ENCODE measurements around the gene ADRA2C. TPM values are rescaled to one million over a fixed set of nuclear protein-coding genes. Genes with fewer than 3 reads are reported as not detected.

The ADRA2C gene
- total RNA-seq, 2 donors from 2014 or later = 16.0 to 17.3 TPM

GRCh38 chr4:3720466-3720865 lies 45.7 kb upstream of the ADRA2C start:
- H3K4me3 ChIP-seq (ENCODE audit: low read length) = no peak overlapping the region
- H3K9me3 ChIP-seq (ENCODE audit: control insufficient read depth, low read length) = peaks cover 12% of the 10 kb centered on the region
- WGBS, 2 experiments (ENCODE audit: insufficient coverage in 1 of 2, insufficient read length in 1 of 2) = 89 to 97% methylated on average over 3 to 4 of the region's 4 CpGs
- no peak overlapping the region for H3K4me3 Mint-ChIP-seq
- H3K27me3 Mint-ChIP-seq (ENCODE audit: insufficient read depth) = peaks cover 17% of the 10 kb centered on the region
- DNase-seq = no peak
- no peak overlapping the region for H3K27ac Mint-ChIP-seq
- no peak for TF ChIP-seq CTCF (conservative IDR thresholded peaks at IDR 0.05)
- H3K36me3 Mint-ChIP-seq (ENCODE audit: low read depth) = no peaks in the 10 kb centered on the region
- peaks cover 15% of the 10 kb centered on the region for H3K27me3 ChIP-seq (ENCODE audit: control insufficient read depth, insufficient read depth, low read length, poor library complexity, severe bottlenecking)
- peaks cover 16% of the 10 kb centered on the region for H3K9me3 Mint-ChIP-seq
- no peak overlapping the region for H3K27ac ChIP-seq (ENCODE audit: low read depth, low read length)
- no peak overlapping the region for H3K9ac ChIP-seq (ENCODE audit: extremely low read depth, low read length, poor library complexity, severe bottlenecking)
- peaks cover 9% of the 10 kb centered on the region for H3K4me1 ChIP-seq (ENCODE audit: control insufficient read depth, insufficient read depth, low read length)
- no peaks in the 10 kb centered on the region for H3K36me3 ChIP-seq (ENCODE audit: control insufficient read depth, insufficient read depth, low read length)
- peaks cover 14% of the 10 kb centered on the region for H3K4me1 Mint-ChIP-seq

DNA sequence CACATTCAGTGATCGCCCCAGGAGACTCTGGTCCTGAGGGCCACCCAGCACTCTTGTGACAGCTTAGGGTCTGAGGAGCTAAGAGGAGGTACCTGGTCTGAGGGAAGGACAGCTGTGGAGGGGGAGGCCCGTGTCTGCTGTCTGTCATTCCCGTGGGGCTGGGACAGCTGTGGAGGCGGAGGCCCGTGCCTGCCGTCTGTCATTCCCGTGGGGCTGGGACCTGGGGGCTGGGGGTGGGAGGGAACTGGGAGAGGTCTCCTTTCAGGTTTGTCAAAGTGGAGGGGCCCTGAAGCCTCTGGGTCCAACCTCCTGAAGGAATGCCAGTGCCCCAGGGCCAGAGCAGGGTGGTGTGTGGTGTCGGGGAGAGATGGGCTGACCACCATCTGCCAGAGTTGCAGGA lies 45.0 kb upstream of the ADRA2C start:
- H3K4me1 ChIP-seq (ENCODE audit: control insufficient read depth, insufficient read depth, low read length) = peaks cover 11% of the 10 kb centered on the region
- H3K27me3 ChIP-seq (ENCODE audit: control insufficient read depth, insufficient read depth, low read length, poor library complexity, severe bottlenecking) = peaks cover 20% of the 10 kb centered on the region
- peaks cover 16% of the 10 kb centered on the region for H3K9me3 Mint-ChIP-seq
- 85 to 93% methylated on average over 3 to 8 of the region's 8 CpGs for WGBS, 2 experiments (ENCODE audit: insufficient coverage in 1 of 2, insufficient read length in 1 of 2)
- H3K27ac Mint-ChIP-seq = no peak overlapping the region
- no peak overlapping the region for H3K27ac ChIP-seq (ENCODE audit: low read depth, low read length)
- DNase-seq = no peak
- no peak overlapping the region for H3K9ac ChIP-seq (ENCODE audit: extremely low read depth, low read length, poor library complexity, severe bottlenecking)
- H3K36me3 ChIP-seq (ENCODE audit: control insufficient read depth, insufficient read depth, low read length) = no peaks in the 10 kb centered on the region
- H3K27me3 Mint-ChIP-seq (ENCODE audit: insufficient read depth) = peaks cover 20% of the 10 kb centered on the region
- H3K4me3 Mint-ChIP-seq = no peak overlapping the region
- H3K9me3 ChIP-seq (ENCODE audit: control insufficient read depth, low read length) = peaks cover 12% of the 10 kb centered on the region
- no peak for TF ChIP-seq CTCF (conservative IDR thresholded peaks at IDR 0.05)
- no peaks in the 10 kb centered on the region for H3K36me3 Mint-ChIP-seq (ENCODE audit: low read depth)
- peaks cover 14% of the 10 kb centered on the region for H3K4me1 Mint-ChIP-seq
- H3K4me3 ChIP-seq (ENCODE audit: low read length) = no peak overlapping the region

- no peak overlapping the region for H3K4me3 ChIP-seq (ENCODE audit: low read length)
- WGBS, 2 experiments (ENCODE audit: insufficient coverage in 1 of 2, insufficient read length in 1 of 2) = 85 to 91% methylated on average over 4 to 6 of the region's 6 CpGs
- H3K9me3 Mint-ChIP-seq = peaks cover 16% of the 10 kb centered on the region
- H3K36me3 Mint-ChIP-seq (ENCODE audit: low read depth) = no peaks in the 10 kb centered on the region
- H3K36me3 ChIP-seq (ENCODE audit: control insufficient read depth, insufficient read depth, low read length) = no peaks in the 10 kb centered on the region
- H3K4me3 Mint-ChIP-seq = no peak overlapping the region
- H3K27me3 Mint-ChIP-seq (ENCODE audit: insufficient read depth) = peaks cover 23% of the 10 kb centered on the region
- no peak for TF ChIP-seq CTCF (conservative IDR thresholded peaks at IDR 0.05)
- H3K27me3 ChIP-seq (ENCODE audit: control insufficient read depth, insufficient read depth, low read length, poor library complexity, severe bottlenecking) = peaks cover 24% of the 10 kb centered on the region
- no peak for DNase-seq
- H3K4me1 ChIP-seq (ENCODE audit: control insufficient read depth, insufficient read depth, low read length) = peaks cover 11% of the 10 kb centered on the region
- no peak overlapping the region for H3K27ac ChIP-seq (ENCODE audit: low read depth, low read length)
- H3K27ac Mint-ChIP-seq = no peak overlapping the region
- H3K4me1 Mint-ChIP-seq = peaks cover 14% of the 10 kb centered on the region
- no peak overlapping the region for H3K9ac ChIP-seq (ENCODE audit: extremely low read depth, low read length, poor library complexity, severe bottlenecking)
- H3K9me3 ChIP-seq (ENCODE audit: control insufficient read depth, low read length) = peaks cover 12% of the 10 kb centered on the region
Measured at GRCh38 chr4:3721627-3722026, 44.6 kb upstream of the ADRA2C start.

Measured in endodermal cell (in vitro differentiated cells).